Breast epithelium (tissue), 4 donors: ENCODE measurements around the gene OTULIN. TPM values are rescaled to one million over a fixed set of nuclear protein-coding genes. Genes with fewer than 3 reads are reported as not detected.

Experiments used
- DNase-seq, 2 donors: peaks; one replicate each; pipeline ENCODE4 v3.0.0-alpha.2; 2019; ENCODE audit warnings: low spot score in 2 of 2
- H3K27ac ChIP-seq, 2 donors: fragments of 200-600 bp; sonication (generic) in 1 of 2; one replicate each; pipeline ENCODE4 v1.5.1; 2016 to 2019; ENCODE audit warnings: mild to moderate bottlenecking in 1 of 2
- H3K27me3 ChIP-seq, 2 donors: fragments of 200-600 bp; sonication (generic) in 1 of 2; one replicate each; pipeline versions ENCODE4 v1.5.1 to v1.6.0; 2017 to 2019; ENCODE audit warnings: control low read depth in 1 of 2, mild to moderate bottlenecking in 1 of 2
- H3K36me3 ChIP-seq: fragments of 200-600 bp; one replicate; pipeline ENCODE4 v1.5.1; 2019
- H3K4me1 ChIP-seq, 2 donors: fragments of 200-600 bp; sonication (generic); one replicate each; pipeline ENCODE4 v1.5.1; 2016 to 2019; ENCODE audit warnings: control low read depth in 1 of 2
- H3K4me3 ChIP-seq, 3 donors: fragments of 200-600 bp; sonication (generic); 1 replicate in 2 of 3; 2 replicates in 1 of 3; pipeline ENCODE4 v1.5.1; 2016 to 2019; ENCODE audit warnings: mild to moderate bottlenecking in 3 of 3, moderate library complexity in 2 of 3
- H3K9me3 ChIP-seq, 2 donors: fragments of 200-600 bp; sonication (generic) in 1 of 2; one replicate each; pipeline ENCODE4 v1.5.1; 2016 to 2019; ENCODE audit warnings: control low read depth in 1 of 2
- POLR2A ChIP-seq: fragments of 450-650 bp; IDR thresholded peaks from one replicate; pipeline ENCODE4 v1.6.1; 2016; ENCODE audit warnings: antibody characterized with exemption, mild to moderate bottlenecking, moderate library complexity
- POLR2AphosphoS5 ChIP-seq, 3 donors: sonication (generic); formaldehyde crosslinking; IDR thresholded peaks; one replicate each; pipeline ENCODE4 v1.6.1; 2017; ENCODE audit warnings: antibody characterized with exemption in 3 of 3
- intact Hi-C: fragments of 100-400 bp; cut with DNase I; formaldehyde crosslinking; loops from one replicate; pipeline ENCODE4 v1.15.1; 2023; ENCODE audit warnings: low total_unique reads
- total RNA-seq, 3 donors: library from RNA; depleted of rRNA; stranded (reverse); fragments of >200 nt; gene quantifications; one replicate each; pipeline ENCODE4 v1.1.0, GENCODE V29; 2016
- TF ChIP-seq, protein P1 (sequence below), 3 donors: fragments of 450-650 bp; IDR thresholded peaks; one replicate each; pipeline ENCODE4 v1.5.1; 2016 to 2017; ENCODE audit warnings: antibody characterized with exemption in 3 of 3, mild to moderate bottlenecking in 3 of 3, moderate library complexity in 3 of 3

Gene OTULIN
- total RNA-seq, 3 donors from 2014 or later: 31.0 to 63.7 (median 47.2) TPM

GRCh38 chr5:14712131-14712530 lies 47.6 kb downstream of the OTULIN start:
- no peaks in the 10 kb centered on the region for H3K4me1 ChIP-seq
- no peaks in the 10 kb centered on the region for H3K27me3 ChIP-seq
- intact Hi-C loops: loop anchor here (10.0 kb wide), 1 partner anchor 163 kb away; the partner anchor contains the start of gene ANKH
- TF ChIP-seq POLR2A: no peak
- TF ChIP-seq POLR2AphosphoS5 (IDR thresholded peaks at IDR 0.05): no peak
- TF ChIP-seq, protein P1, sequence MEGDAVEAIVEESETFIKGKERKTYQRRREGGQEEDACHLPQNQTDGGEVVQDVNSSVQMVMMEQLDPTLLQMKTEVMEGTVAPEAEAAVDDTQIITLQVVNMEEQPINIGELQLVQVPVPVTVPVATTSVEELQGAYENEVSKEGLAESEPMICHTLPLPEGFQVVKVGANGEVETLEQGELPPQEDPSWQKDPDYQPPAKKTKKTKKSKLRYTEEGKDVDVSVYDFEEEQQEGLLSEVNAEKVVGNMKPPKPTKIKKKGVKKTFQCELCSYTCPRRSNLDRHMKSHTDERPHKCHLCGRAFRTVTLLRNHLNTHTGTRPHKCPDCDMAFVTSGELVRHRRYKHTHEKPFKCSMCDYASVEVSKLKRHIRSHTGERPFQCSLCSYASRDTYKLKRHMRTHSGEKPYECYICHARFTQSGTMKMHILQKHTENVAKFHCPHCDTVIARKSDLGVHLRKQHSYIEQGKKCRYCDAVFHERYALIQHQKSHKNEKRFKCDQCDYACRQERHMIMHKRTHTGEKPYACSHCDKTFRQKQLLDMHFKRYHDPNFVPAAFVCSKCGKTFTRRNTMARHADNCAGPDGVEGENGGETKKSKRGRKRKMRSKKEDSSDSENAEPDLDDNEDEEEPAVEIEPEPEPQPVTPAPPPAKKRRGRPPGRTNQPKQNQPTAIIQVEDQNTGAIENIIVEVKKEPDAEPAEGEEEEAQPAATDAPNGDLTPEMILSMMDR (IDR thresholded peaks at IDR 0.05): no peak
- no peak for DNase-seq
- no peak overlapping the region for H3K4me3 ChIP-seq
- H3K27ac ChIP-seq: no peak overlapping the region
- H3K9me3 ChIP-seq: no peaks in the 10 kb centered on the region
- peaks cover 3% of the 10 kb centered on the region for H3K36me3 ChIP-seq

- Histone ChIP-seq H3K4me1 (no peaks in the 10 kb centered on the region), H3K4me3 (no peak overlapping the region), H3K36me3 (peaks cover 3% of the 10 kb centered on the region), H3K27ac (no peak overlapping the region), H3K27me3 (no peaks in the 10 kb centered on the region), H3K9me3 (no peaks in the 10 kb centered on the region)
- no peak for DNase-seq
- intact Hi-C loops: loop anchor here (10.0 kb wide), 1 partner anchor 162 kb away; the partner anchor contains the start of gene ANKH
- TF ChIP-seq, protein P1 (IDR thresholded peaks at IDR 0.05): no peak
- TF ChIP-seq POLR2AphosphoS5 (IDR thresholded peaks at IDR 0.05) (no peak), POLR2A (no peak)
These were observed 48.1 kb downstream of the OTULIN start for GRCh38 chr5:14712666-14713065.

DNA sequence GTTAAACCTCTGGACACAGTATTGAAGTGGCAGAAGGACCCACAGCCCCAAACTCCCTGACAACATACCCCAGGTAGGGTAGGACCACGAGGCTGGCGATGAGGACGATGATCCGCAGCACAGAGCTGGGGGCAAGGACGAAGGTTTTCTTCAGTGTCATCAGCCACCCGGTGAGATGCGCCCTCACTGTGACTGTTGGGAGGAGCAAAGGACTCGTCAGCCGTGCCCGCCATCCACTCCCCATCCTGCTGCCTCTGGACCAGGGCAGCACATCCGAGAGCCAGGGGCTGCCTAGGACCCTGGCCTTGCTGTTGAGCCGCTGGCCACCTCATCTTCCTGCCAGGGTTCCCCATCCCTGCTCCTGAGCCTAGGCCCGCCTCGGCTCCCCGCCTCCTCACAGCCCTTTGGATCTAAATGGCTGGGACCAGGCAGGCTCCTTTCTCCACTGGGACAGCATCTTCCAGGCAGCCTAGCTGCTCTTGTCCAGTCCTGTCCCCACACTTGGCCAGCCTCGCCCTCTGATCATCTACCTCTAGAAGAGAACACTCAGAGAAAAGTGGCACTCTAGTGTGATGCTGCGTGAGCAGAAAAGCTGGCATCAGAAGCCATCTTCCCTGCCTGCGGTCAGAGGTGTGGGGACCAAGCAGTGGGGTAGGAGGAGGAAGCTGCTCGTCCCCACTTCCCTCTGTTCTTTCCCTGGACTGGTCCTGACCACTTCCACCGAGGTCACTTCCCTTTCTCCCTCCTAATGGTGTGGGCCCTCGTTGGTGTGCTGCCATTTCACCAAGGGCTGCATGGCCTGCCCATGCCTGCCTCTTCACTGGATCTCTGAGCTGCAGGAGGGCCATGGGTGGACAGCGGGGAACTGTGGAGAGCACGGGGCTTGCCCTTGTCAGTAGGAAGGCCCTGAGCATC lies 49.2 kb downstream of the OTULIN start:
- Histone ChIP-seq H3K4me3 (no peak overlapping the region), H3K9me3 (no peaks in the 10 kb centered on the region), H3K4me1 (no peaks in the 10 kb centered on the region), H3K27me3 (no peaks in the 10 kb centered on the region), H3K36me3 (peaks cover 3% of the 10 kb centered on the region), H3K27ac (no peak overlapping the region)
- intact Hi-C loops: loop anchor here (10.0 kb wide), 1 partner anchor 161 kb away; the partner anchor contains the start of gene ANKH
- no peak for DNase-seq
- no peak for TF ChIP-seq POLR2A
- TF ChIP-seq, protein P1 (IDR thresholded peaks at IDR 0.05): no peak
- no peak for TF ChIP-seq POLR2AphosphoS5 (IDR thresholded peaks at IDR 0.05)

DNA sequence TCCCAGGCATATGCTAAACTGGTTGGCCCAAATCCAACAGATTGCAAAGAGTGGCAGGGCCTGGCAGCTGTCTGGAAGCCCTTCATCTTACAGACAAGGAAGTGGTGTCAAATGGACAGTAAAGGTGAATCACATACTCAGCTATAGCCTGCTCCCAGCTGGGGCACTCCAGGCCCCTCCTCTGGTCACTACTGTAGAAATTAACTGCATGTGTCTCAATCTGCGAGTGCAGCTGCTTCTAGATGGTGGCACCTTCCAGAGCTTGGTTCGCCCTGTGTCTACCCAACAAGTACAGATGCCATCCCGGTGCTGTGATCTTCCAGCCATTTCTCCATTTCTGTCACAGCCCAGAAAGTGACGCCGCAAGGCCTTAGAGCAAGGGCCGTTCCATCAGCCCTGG lies 50.2 kb downstream of the OTULIN start:
- H3K4me1 ChIP-seq: no peaks in the 10 kb centered on the region
- peaks cover 3% of the 10 kb centered on the region for H3K36me3 ChIP-seq
- H3K27ac ChIP-seq: no peak overlapping the region

More for the DNA sequence above, 50.2 kb downstream of the OTULIN start:
- H3K27me3 ChIP-seq: no peaks in the 10 kb centered on the region
- intact Hi-C loops: loop anchor here (10.0 kb wide), 1 partner anchor 160 kb away; the partner anchor contains the start of gene ANKH
- no peaks in the 10 kb centered on the region for H3K9me3 ChIP-seq
- H3K4me3 ChIP-seq: no peak overlapping the region
- TF ChIP-seq, protein P1 (IDR thresholded peaks at IDR 0.05): no peak
- TF ChIP-seq POLR2AphosphoS5 (IDR thresholded peaks at IDR 0.05) (no peak), POLR2A (no peak)
- DNase-seq: no peak
